Tibial nerve (tissue), 4 donors: Measurements from ENCODE around the gene EXT2.

Experiments
- EP300 ChIP-seq, 2 donors: sonication (generic); formaldehyde crosslinking; IDR thresholded peaks; one replicate each; pipeline ENCODE4 v1.6.1; 2017; ENCODE audit warnings: antibody characterized with exemption in 2 of 2, mild to moderate bottlenecking in 1 of 2
- POLR2A ChIP-seq, 2 donors: fragments of 450-650 bp; IDR thresholded peaks; one replicate each; pipeline ENCODE4 v1.6.1; 2017; ENCODE audit warnings: antibody characterized with exemption in 2 of 2, mild to moderate bottlenecking in 2 of 2, moderate library complexity in 2 of 2
- TF ChIP-seq, protein P1 (sequence below), 5 experiments: fragments of 200-600 bp in 3 of 5; fragments of 450-650 bp in 2 of 5; sonication (generic) in 3 of 5; IDR thresholded peaks; one replicate each; pipeline ENCODE4 v1.5.1; 2016 to 2019; ENCODE audit warnings: antibody characterized with exemption in 5 of 5, mild to moderate bottlenecking in 3 of 5, moderate library complexity in 2 of 5

DNA sequence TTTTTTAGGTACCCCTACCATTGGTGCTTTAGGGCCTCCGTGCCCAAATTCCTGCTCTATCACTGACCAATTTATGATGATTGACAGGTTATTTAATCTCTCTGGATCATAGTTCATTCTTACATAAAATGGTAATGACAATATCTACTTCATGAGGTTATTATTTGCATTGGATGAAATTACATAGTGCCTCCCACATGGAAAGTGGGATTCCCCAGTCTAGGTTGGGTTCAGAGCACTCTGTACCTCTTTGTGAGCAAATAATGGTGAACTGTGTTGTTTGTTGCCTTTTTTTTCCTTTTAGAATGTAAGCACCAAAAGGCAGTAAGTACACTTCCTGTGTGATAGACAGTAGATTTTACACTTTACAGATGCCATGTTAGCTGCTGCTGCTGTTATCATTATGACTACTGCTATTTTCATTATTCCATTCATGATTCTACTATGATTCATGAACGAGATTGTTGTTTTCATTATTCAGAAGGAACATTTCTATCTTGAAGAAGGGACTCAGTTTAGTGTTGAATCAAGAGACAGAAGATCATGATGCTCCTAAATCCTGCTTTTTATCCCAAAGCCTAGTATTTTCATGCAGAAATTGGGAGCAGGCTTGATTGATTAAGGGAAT is 113.6 kb downstream of the EXT2 start:
- TF ChIP-seq, protein P1, sequence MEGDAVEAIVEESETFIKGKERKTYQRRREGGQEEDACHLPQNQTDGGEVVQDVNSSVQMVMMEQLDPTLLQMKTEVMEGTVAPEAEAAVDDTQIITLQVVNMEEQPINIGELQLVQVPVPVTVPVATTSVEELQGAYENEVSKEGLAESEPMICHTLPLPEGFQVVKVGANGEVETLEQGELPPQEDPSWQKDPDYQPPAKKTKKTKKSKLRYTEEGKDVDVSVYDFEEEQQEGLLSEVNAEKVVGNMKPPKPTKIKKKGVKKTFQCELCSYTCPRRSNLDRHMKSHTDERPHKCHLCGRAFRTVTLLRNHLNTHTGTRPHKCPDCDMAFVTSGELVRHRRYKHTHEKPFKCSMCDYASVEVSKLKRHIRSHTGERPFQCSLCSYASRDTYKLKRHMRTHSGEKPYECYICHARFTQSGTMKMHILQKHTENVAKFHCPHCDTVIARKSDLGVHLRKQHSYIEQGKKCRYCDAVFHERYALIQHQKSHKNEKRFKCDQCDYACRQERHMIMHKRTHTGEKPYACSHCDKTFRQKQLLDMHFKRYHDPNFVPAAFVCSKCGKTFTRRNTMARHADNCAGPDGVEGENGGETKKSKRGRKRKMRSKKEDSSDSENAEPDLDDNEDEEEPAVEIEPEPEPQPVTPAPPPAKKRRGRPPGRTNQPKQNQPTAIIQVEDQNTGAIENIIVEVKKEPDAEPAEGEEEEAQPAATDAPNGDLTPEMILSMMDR (IDR thresholded peaks at IDR 0.05) = no peak
- TF ChIP-seq POLR2A (IDR thresholded peaks at IDR 0.05) = no peak
- no peak for TF ChIP-seq EP300 (IDR thresholded peaks at IDR 0.05)
